OCI-LY1 (cell line): ENCODE measurements around the gene PTPN18.

ENCODE experiments used
- H2AFZ ChIP-seq: fragments of 200-600 bp; sonication (generic), shearing (Covaris generic); 2 replicates; pipeline ENCODE4 v1.6.0; 2014; ENCODE audit warnings: antibody characterized with exemption, mild to moderate bottlenecking, low read length
- H3F3A ChIP-seq: fragments of 200-600 bp; sonication (generic), shearing (Covaris generic); 2 replicates; pipeline ENCODE4 v1.6.0; 2014; ENCODE audit warnings: mild to moderate bottlenecking, antibody characterized with exemption, low read length, moderate library complexity; ENCODE audit not compliant: insufficient read depth
- H3K27ac ChIP-seq: fragments of 200-600 bp; sonication (generic); 2 replicates; pipeline ENCODE4 v1.5.1; 2014; ENCODE audit warnings: low read length, mixed run types, mild to moderate bottlenecking, low read depth; ENCODE audit not compliant: poor library complexity, severe bottlenecking
- H3K27me3 ChIP-seq: fragments of 200-600 bp; sonication (generic); 2 replicates; pipeline ENCODE4 v1.6.0; 2014; ENCODE audit warnings: antibody characterized with exemption, mild to moderate bottlenecking, low read length, moderate library complexity; ENCODE audit not compliant: insufficient read depth
- H3K36me3 ChIP-seq: fragments of 200-600 bp; sonication (generic); 2 replicates; pipeline ENCODE4 v1.6.1; 2014; ENCODE audit warnings: mild to moderate bottlenecking, antibody characterized with exemption, low read length, moderate library complexity, mixed read lengths; ENCODE audit not compliant: insufficient read depth
- H3K4me1 ChIP-seq: fragments of 200-600 bp; sonication (generic); 2 replicates; pipeline ENCODE4 v1.5.1; 2014; ENCODE audit warnings: mild to moderate bottlenecking, low read length, moderate library complexity; ENCODE audit not compliant: insufficient read depth, severe bottlenecking
- H3K4me2 ChIP-seq: fragments of 200-600 bp; sonication (generic), shearing (Covaris generic); 2 replicates; pipeline ENCODE4 v1.6.1; 2014; ENCODE audit warnings: low read length
- H3K4me3 ChIP-seq: fragments of 200-600 bp; sonication (generic); 2 replicates; pipeline ENCODE4 v1.5.1; 2014; ENCODE audit warnings: low read length, low read depth, mild to moderate bottlenecking, mixed read lengths; ENCODE audit not compliant: poor library complexity, severe bottlenecking
- H3K79me2 ChIP-seq: fragments of 200-600 bp; shearing (Covaris generic); 2 replicates; pipeline ENCODE4 v1.6.1; 2016; ENCODE audit warnings: mixed run types, low read length, mixed read lengths; ENCODE audit not compliant: insufficient read depth
- H3K9ac ChIP-seq: fragments of 200-600 bp; sonication (generic), shearing (Covaris generic); 2 replicates; pipeline ENCODE4 v1.6.1; 2014; ENCODE audit warnings: mild to moderate bottlenecking, low read length, mixed read lengths
- H3K9me2 ChIP-seq: fragments of 200-600 bp; sonication (generic), shearing (Covaris generic); 2 replicates; pipeline ENCODE4 v1.6.1; 2014; ENCODE audit warnings: low read depth, mild to moderate bottlenecking, low read length, mixed read lengths
- H3K9me3 ChIP-seq: fragments of 200-600 bp; shearing (Covaris generic); 2 replicates; pipeline ENCODE4 v1.6.1; 2014; ENCODE audit warnings: low read length, mixed read lengths
- H4K20me1 ChIP-seq: fragments of 200-600 bp; sonication (generic), shearing (Covaris generic); 2 replicates; pipeline ENCODE4 v1.6.0; 2016; ENCODE audit warnings: mild to moderate bottlenecking, low read length; ENCODE audit not compliant: insufficient read depth
- CTCF ChIP-seq: fragments of 200-600 bp; sonication (generic), shearing (Covaris generic); IDR thresholded peaks from 2 replicates; pipeline ENCODE4 v1.5.1; 2017; ENCODE audit warnings: mild to moderate bottlenecking, antibody characterized with exemption, low read length, moderate library complexity, mixed read lengths
- EZH2 ChIP-seq: fragments of 200-600 bp; sonication (generic), shearing (Covaris generic); IDR thresholded peaks from 2 replicates; pipeline ENCODE4 v1.8.0; 2017; ENCODE audit warnings: borderline replicate concordance, mixed run types, mild to moderate bottlenecking, antibody characterized with exemption, low read length, moderate library complexity, mixed read lengths

Gene PTPN18

GRCh38 chr2:130376433-130377293 lies 20.8 kb downstream of the PTPN18 start:
- H3F3A ChIP-seq, result no peaks in the 10 kb centered on the region
- no peaks in the 10 kb centered on the region for H4K20me1 ChIP-seq
- H3K9ac ChIP-seq, result peak overlapping the region; percentile 69
- H3K27me3 ChIP-seq, result no peaks in the 10 kb centered on the region
- peaks cover 88% of the 10 kb centered on the region for H3K4me1 ChIP-seq
- no peak overlapping the region for H2AFZ ChIP-seq
- peak overlapping the region; percentile 92 for H3K27ac ChIP-seq
- TF ChIP-seq EZH2, result no peak
- peak; percentile 50 for TF ChIP-seq CTCF
- H3K79me2 ChIP-seq, result peaks cover 21% of the 10 kb centered on the region
- H3K4me3 ChIP-seq, result peak overlapping the region; percentile 48
- no peaks in the 10 kb centered on the region for H3K9me2 ChIP-seq
- peak overlapping the region; percentile 84 for H3K4me2 ChIP-seq
- H3K36me3 ChIP-seq, result peaks cover 81% of the 10 kb centered on the region
- H3K9me3 ChIP-seq, result no peaks in the 10 kb centered on the region

GRCh38 chr2:130377491-130377890 lies 21.6 kb downstream of the PTPN18 start:
- Histone ChIP-seq H3K27ac (peak overlapping the region; percentile 92), H3K27me3 (no peaks in the 10 kb centered on the region), H3K36me3 (peaks cover 90% of the 10 kb centered on the region), H3K9me2 (no peaks in the 10 kb centered on the region), H3K4me1 (peaks cover 93% of the 10 kb centered on the region), H3F3A (no peaks in the 10 kb centered on the region), H3K9me3 (no peaks in the 10 kb centered on the region), H3K9ac (peak overlapping the region; percentile 69), H3K4me2 (peak overlapping the region; percentile 84), H2AFZ (no peak overlapping the region), H3K4me3 (peak overlapping the region; percentile 48), H3K79me2 (peaks cover 21% of the 10 kb centered on the region), H4K20me1 (no peaks in the 10 kb centered on the region)
- TF ChIP-seq EZH2 (no peak), CTCF (no peak)

DNA sequence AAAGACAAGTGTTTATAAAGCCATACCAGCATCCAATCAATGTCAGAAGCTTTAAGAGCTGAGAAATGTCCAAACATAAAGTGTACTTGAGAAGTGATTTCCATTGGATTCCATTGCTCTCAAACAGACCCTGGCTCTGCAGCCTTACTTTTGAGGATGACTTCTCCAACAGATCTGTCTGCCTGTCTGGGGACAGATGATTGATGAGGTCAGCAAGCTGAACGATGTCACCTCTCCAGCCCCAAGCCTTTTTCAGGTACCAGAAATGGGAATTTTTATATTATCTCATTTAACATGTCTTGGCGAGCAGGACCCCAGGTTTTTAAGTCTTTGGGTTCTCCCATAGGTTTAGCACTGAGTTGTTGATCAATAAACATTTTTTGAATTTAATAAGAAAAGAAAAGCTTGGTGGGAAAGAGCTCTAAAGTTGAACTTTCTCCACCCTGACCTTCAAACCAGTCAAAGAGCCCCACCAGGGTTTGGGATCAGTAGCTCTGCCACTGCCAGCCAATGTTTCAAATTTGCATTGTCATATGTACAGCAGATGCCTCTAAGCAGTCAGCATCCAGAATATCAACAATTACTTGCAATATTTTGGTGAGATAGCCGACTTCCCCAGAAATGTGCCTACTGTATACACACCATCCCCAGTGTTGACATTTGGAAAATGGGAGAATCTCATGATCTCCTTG lies 22.5 kb downstream of the PTPN18 start:
- Histone ChIP-seq H3K27ac (peak overlapping the region; percentile 92), H3K27me3 (no peaks in the 10 kb centered on the region), H2AFZ (no peak overlapping the region), H4K20me1 (no peaks in the 10 kb centered on the region), H3K9ac (peak overlapping the region; percentile 69; the same call in 1 of the 2 replicates), H3K9me2 (no peaks in the 10 kb centered on the region), H3K9me3 (no peaks in the 10 kb centered on the region), H3K36me3 (peaks cover 91% of the 10 kb centered on the region), H3K4me3 (peak overlapping the region; percentile 48), H3K79me2 (peaks cover 16% of the 10 kb centered on the region), H3F3A (no peaks in the 10 kb centered on the region), H3K4me2 (peak overlapping the region; percentile 84), H3K4me1 (peaks cover 92% of the 10 kb centered on the region)
- TF ChIP-seq CTCF, result no peak
- no peak for TF ChIP-seq EZH2
